ENCODE measurements around the gene HHAT.

DNA sequence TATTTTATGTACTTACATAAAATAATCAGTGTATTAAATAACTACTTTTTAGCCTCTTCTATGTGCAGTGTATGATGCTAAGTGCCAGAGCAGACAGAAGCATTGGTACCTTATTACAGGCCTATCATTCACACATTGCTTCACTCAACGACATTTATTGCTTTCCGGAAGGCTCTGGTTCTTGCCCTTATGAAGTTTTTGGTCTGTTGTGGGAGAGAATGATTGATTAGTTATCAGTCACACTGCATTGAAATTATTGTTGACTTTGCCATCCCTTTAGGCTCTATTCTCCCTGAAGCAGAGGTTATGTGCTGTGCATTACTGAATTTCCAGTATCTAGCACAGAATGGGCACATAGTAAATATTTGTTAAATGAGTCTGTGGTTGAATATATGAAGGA, 178.0 kb downstream of the HHAT start:
- TF ChIP-seq CTCF (IDR thresholded peaks at IDR 0.05): no peak
- TF ChIP-seq POLR2A (IDR thresholded peaks at IDR 0.05): no peak

Data from lower leg skin (tissue), 3 donors.